IMR-90 (cell line): ENCODE measurements around the gene DDIAS. TPM values are rescaled to one million over a fixed set of nuclear protein-coding genes. Genes with fewer than 3 reads are reported as not detected.
A peak's percentile ranks its signal among the peaks of the same experiment; 100 is the strongest.
"Not testable (repeated sequence)": the region's sequence is repeated elsewhere in the genome, so short reads cannot be mapped to it uniquely, and the experiment has no call there.

Source experiments
- ATAC-seq: fragments of 200-7000 bp; cut with Tn5 transposase; 2 replicates; pipeline ENCODE4 v1.9.1; 2020; ENCODE audit warnings: low read depth, mild to moderate bottlenecking, moderate library complexity
- BruUV-seq: library from RNA; stranded (reverse); fragments of 400-500 nt; replicated peaks from 2 replicates; lab custom pipeline; 2021; lab: Mats Ljungman, UMichigan
- CTCF ChIA-PET: fragments of 300-600 bp; formaldehyde crosslinking; extraction: SDS; loops from one replicate; lab custom pipeline; 2021; ENCODE audit warnings: antibody characterized with exemption; lab: Yijun Ruan, JAX
- POLR2A ChIA-PET: fragments of 300-600 bp; sonication (Branson Sonifier 250); formaldehyde crosslinking; loops from one replicate; lab custom pipeline; 2022; ENCODE audit warnings: antibody characterized with exemption; ENCODE audit not compliant: unreplicated experiment; lab: Charles Lee
- DNase-seq: peaks from one replicate; pipeline ENCODE4 v3.0.0; 2013
- H2AFZ ChIP-seq: replicated peaks from 2 replicates; pipeline ENCODE3; 2013; ENCODE audit warnings: low read length, mild to moderate bottlenecking; ENCODE audit not compliant: poor library complexity
- H2AK5ac ChIP-seq: 2 replicates; pipeline ENCODE4 v1.6.1; 2013; ENCODE audit warnings: low read depth, low read length, inconsistent platforms
- H2AK9ac ChIP-seq: replicated peaks from 2 replicates; pipeline ENCODE3; 2013; ENCODE audit warnings: mild to moderate bottlenecking, low read depth, low read length, moderate library complexity; ENCODE audit not compliant: poor library complexity
- H2BK120ac ChIP-seq: 2 replicates; pipeline ENCODE4 v1.6.1; 2013; ENCODE audit warnings: low read depth, low read length, inconsistent platforms
- H2BK15ac ChIP-seq: 3 replicates; pipeline ENCODE4 v1.6.1; 2013; ENCODE audit warnings: low read depth, low read length, inconsistent platforms
- H2BK20ac ChIP-seq: 2 replicates; pipeline ENCODE4 v1.6.1; 2013; ENCODE audit warnings: low read depth, mild to moderate bottlenecking, inconsistent platforms, low read length, moderate library complexity
- H2BK5ac ChIP-seq: 2 replicates; pipeline ENCODE4 v1.6.1; 2013; ENCODE audit warnings: mild to moderate bottlenecking, low read depth, low read length, inconsistent platforms; ENCODE audit not compliant: poor library complexity, severe bottlenecking
- H3K14ac ChIP-seq: replicated peaks from 2 replicates; pipeline ENCODE4 v1.6.1; 2013; ENCODE audit warnings: low read depth, low read length, inconsistent platforms
- H3K18ac ChIP-seq: 2 replicates; pipeline ENCODE4 v1.6.1; 2013; ENCODE audit warnings: low read depth, low read length, control low read depth
- H3K23ac ChIP-seq: 2 replicates; pipeline ENCODE4 v1.6.1; 2013; ENCODE audit warnings: low read depth, low read length, inconsistent platforms
- H3K27ac ChIP-seq: 2 replicates; pipeline ENCODE4 v1.5.1; 2013; ENCODE audit warnings: mild to moderate bottlenecking, control low read depth, low read length; ENCODE audit not compliant: insufficient read depth
- H3K27me3 ChIP-seq: 2 replicates; pipeline ENCODE4 v1.6.1; 2013; ENCODE audit warnings: low read length; ENCODE audit not compliant: control insufficient read depth, insufficient read depth
- H3K36me3 ChIP-seq: 2 replicates; pipeline ENCODE4 v1.6.1; 2013; ENCODE audit warnings: low read length, mixed read lengths; ENCODE audit not compliant: control insufficient read depth, insufficient read depth
- H3K4ac ChIP-seq: 2 replicates; pipeline ENCODE4 v1.6.1; 2013; ENCODE audit warnings: low read depth, low read length, inconsistent platforms
- H3K4me1 ChIP-seq: 2 replicates; pipeline ENCODE4 v1.6.1; 2013; ENCODE audit warnings: low read length, mixed read lengths; ENCODE audit not compliant: control insufficient read depth, insufficient read depth
- H3K4me2 ChIP-seq: 2 replicates; pipeline ENCODE4 v1.6.1; 2013; ENCODE audit warnings: low read depth, mild to moderate bottlenecking, control low read depth, low read length, moderate library complexity
- H3K4me3 ChIP-seq: 2 replicates; pipeline ENCODE4 v1.5.1; 2013; ENCODE audit warnings: low read depth, mild to moderate bottlenecking, control low read depth, low read length, moderate library complexity; ENCODE audit not compliant: insufficient read depth
- H3K56ac ChIP-seq: 2 replicates; pipeline ENCODE4 v1.6.1; 2013; ENCODE audit warnings: low read length, inconsistent platforms; ENCODE audit not compliant: insufficient read depth; ENCODE audit errors: extremely low read depth
- H3K79me1 ChIP-seq, 2 experiments: 2 replicates each; pipeline ENCODE4 v1.6.1; 2013; ENCODE audit warnings: low read length in 2 of 2, inconsistent platforms in 1 of 2, low read depth in 1 of 2
- H3K9ac ChIP-seq: 2 replicates; pipeline ENCODE4 v1.6.1; 2013; ENCODE audit warnings: low read depth, low read length, control low read depth
- H3K9me1 ChIP-seq: 2 replicates; pipeline ENCODE4 v1.6.1; 2013; ENCODE audit warnings: low read length, inconsistent platforms; ENCODE audit not compliant: insufficient read depth
- H3K9me3 ChIP-seq: 2 replicates; pipeline ENCODE4 v1.6.1; 2013; ENCODE audit warnings: low read length; ENCODE audit not compliant: control insufficient read depth, insufficient read depth
- H4K20me1 ChIP-seq: 2 replicates; pipeline ENCODE4 v1.6.1; 2013; ENCODE audit warnings: low read length, inconsistent platforms; ENCODE audit not compliant: insufficient read depth
- H4K5ac ChIP-seq: 2 replicates; pipeline ENCODE4 v1.6.1; 2013; ENCODE audit warnings: mild to moderate bottlenecking, low read depth, low read length, control low read depth
- H4K8ac ChIP-seq, 2 experiments: 2 replicates each; pipeline ENCODE4 v1.6.1; 2013; ENCODE audit warnings: low read depth in 2 of 2, low read length in 2 of 2, control low read depth in 1 of 2, inconsistent platforms in 1 of 2
- H4K91ac ChIP-seq: 2 replicates; pipeline ENCODE4 v1.6.1; 2013; ENCODE audit warnings: low read depth, low read length, inconsistent platforms; ENCODE audit not compliant: insufficient read depth
- WGBS, 2 experiments: methylation state at CpG; one replicate each; pipeline versions ENCODE4 v1.1.5 to v1.1.7; 2013; ENCODE audit warnings: missing lambda C conversion rate in 2 of 2; ENCODE audit not compliant: insufficient read length in 1 of 2; ENCODE audit errors: extremely low coverage in 2 of 2; 5-methylcytosine and 5-hydroxymethylcytosine counted together
- dilution Hi-C: fragments of 300-500 bp; cut with HindIII; formaldehyde crosslinking; loops from one replicate; pipeline ENCODE4 v1.14.3; 2018; ENCODE audit warnings: low sequenced_read_pairs; ENCODE audit not compliant: unreplicated experiment
- in situ Hi-C: fragments of 300-500 bp; cut with MboI; formaldehyde crosslinking; loops from 3 replicates; pipeline ENCODE4 v1.14.3; 2019; ENCODE audit warnings: low sequenced_read_pairs, inconsistent platforms, mixed read lengths
- intact Hi-C: fragments of 100-400 bp; cut with micrococcal nuclease; formaldehyde crosslinking; loops from 2 replicates; pipeline ENCODE4 v1.10.0; 2022
- polyA plus RNA-seq, 3 experiments: library from polyadenylated mRNA; depleted of rRNA; stranded (reverse); fragments of >200 nt; gene quantifications; 2 replicates each; pipeline ENCODE4 v1.2.3, GENCODE V29; 2012; ENCODE audit warnings: low replicate concordance in 1 of 3
- total RNA-seq: library from RNA; depleted of rRNA; stranded (reverse); fragments of >200 nt; gene quantifications from 2 replicates; pipeline ENCODE4 v1.2.3, GENCODE V29; 2012

The DDIAS gene
- total and polyA plus RNA-seq, 2 of the 4 experiments (the other 2 are of a cell fraction): 4.3 to 15.8 TPM

DNA sequence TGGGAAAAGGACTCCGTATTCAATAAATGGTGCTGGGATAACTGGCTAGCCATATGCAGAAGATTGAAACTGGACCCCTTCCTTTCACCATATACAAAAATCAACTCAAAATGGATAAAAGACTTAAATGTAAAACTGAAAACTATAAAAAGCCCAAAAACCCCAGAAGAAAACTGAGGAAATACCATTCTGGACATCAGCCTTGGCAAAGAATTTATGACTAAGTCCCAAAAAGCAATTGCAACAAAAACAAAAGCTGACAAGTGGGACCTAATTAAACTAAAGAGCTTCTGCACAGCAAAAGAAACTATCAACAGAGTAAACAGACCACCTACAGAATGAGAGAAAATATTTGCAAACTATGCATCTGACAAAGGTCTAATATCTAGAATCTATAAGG is 46.6 kb upstream of the DDIAS start:
- H3K56ac ChIP-seq, intact Hi-C loops, ATAC-seq, H3K27ac ChIP-seq, H2AK5ac ChIP-seq, H4K20me1 ChIP-seq, H3K9ac ChIP-seq, H3K36me3 ChIP-seq, BruUV-seq, H3K23ac ChIP-seq, H3K4me1 ChIP-seq, H4K91ac ChIP-seq, H3K27me3 ChIP-seq, H2AFZ ChIP-seq, H2AK9ac ChIP-seq, dilution Hi-C loops, H3K9me1 ChIP-seq, H3K4me3 ChIP-seq, H2BK15ac ChIP-seq, H3K9me3 ChIP-seq, DNase-seq, in situ Hi-C loops: not testable (repeated sequence)
- H4K8ac ChIP-seq: peak overlapping the region in 1 of 2 experiments; percentile 61; a peak in 1 of 4 replicates
- peak overlapping the region; percentile 90; the same call in 1 of the 2 replicates for H4K5ac ChIP-seq
- H3K79me1 ChIP-seq: peaks cover 7 to 13% of the 10 kb centered on the region in 2 experiments
- H2BK120ac ChIP-seq: peak overlapping the region; percentile 59; the same call in 1 of the 2 replicates
- no CpG with 5 or more reads among the region's 1 CpG for WGBS, 2 experiments
- H3K4me2 ChIP-seq: peak overlapping the region; percentile 71; the same call in 1 of the 2 replicates
- peak overlapping the region; percentile 44; the same call in 1 of the 2 replicates for H2BK20ac ChIP-seq
- H3K18ac ChIP-seq: peak overlapping the region; percentile 81; the same call in 1 of the 2 replicates
- ChIA-PET POLR2A (interaction anchor here (0.5 kb wide), 1 partner anchor 984 kb away, joined by 3 read pairs; no protein-coding TSS in a partner anchor), CTCF (interaction anchor here (0.7 to 1.4 kb wide), 2 partner anchors 79 to 665 kb away, joined by 3 to 4 read pairs; no protein-coding TSS in a partner anchor)
- H3K14ac ChIP-seq: 0 out of 2 replicates have a peak overlapping the region, but pooled peaks have one; percentile 3
- H2BK5ac ChIP-seq: peak overlapping the region; percentile 86
- peak overlapping the region; percentile 17; the same call in 1 of the 2 replicates for H3K4ac ChIP-seq
